IMR-90 (cell line): Measurements from ENCODE around the gene DGKZ. TPM values are rescaled to one million over a fixed set of nuclear protein-coding genes. Genes with fewer than 3 reads are reported as not detected.

ENCODE experiments used
- ATAC-seq: fragments of 200-7000 bp; cut with Tn5 transposase; 2 replicates; pipeline ENCODE4 v1.9.1; 2020; ENCODE audit warnings: low read depth, mild to moderate bottlenecking, moderate library complexity
- BruUV-seq: library from RNA; stranded (reverse); fragments of 400-500 nt; replicated peaks from 2 replicates; lab custom pipeline; 2021; lab: Mats Ljungman, UMichigan
- CTCF ChIA-PET: fragments of 300-600 bp; formaldehyde crosslinking; extraction: SDS; loops from one replicate; lab custom pipeline; 2021; ENCODE audit warnings: antibody characterized with exemption; lab: Yijun Ruan, JAX
- POLR2A ChIA-PET: fragments of 300-600 bp; sonication (Branson Sonifier 250); formaldehyde crosslinking; loops from one replicate; lab custom pipeline; 2022; ENCODE audit warnings: antibody characterized with exemption; ENCODE audit not compliant: unreplicated experiment; lab: Charles Lee
- DNase-seq: peaks from one replicate; pipeline ENCODE4 v3.0.0; 2013
- H2AFZ ChIP-seq: replicated peaks from 2 replicates; pipeline ENCODE3; 2013; ENCODE audit warnings: low read length, mild to moderate bottlenecking; ENCODE audit not compliant: poor library complexity
- H2AK5ac ChIP-seq: 2 replicates; pipeline ENCODE4 v1.6.1; 2013; ENCODE audit warnings: low read depth, low read length, inconsistent platforms
- H2AK9ac ChIP-seq: replicated peaks from 2 replicates; pipeline ENCODE3; 2013; ENCODE audit warnings: mild to moderate bottlenecking, low read depth, low read length, moderate library complexity; ENCODE audit not compliant: poor library complexity
- H2BK120ac ChIP-seq: 2 replicates; pipeline ENCODE4 v1.6.1; 2013; ENCODE audit warnings: low read depth, low read length, inconsistent platforms
- H2BK15ac ChIP-seq: 3 replicates; pipeline ENCODE4 v1.6.1; 2013; ENCODE audit warnings: low read depth, low read length, inconsistent platforms
- H2BK20ac ChIP-seq: 2 replicates; pipeline ENCODE4 v1.6.1; 2013; ENCODE audit warnings: low read depth, mild to moderate bottlenecking, inconsistent platforms, low read length, moderate library complexity
- H2BK5ac ChIP-seq: 2 replicates; pipeline ENCODE4 v1.6.1; 2013; ENCODE audit warnings: mild to moderate bottlenecking, low read depth, low read length, inconsistent platforms; ENCODE audit not compliant: poor library complexity, severe bottlenecking
- H3K14ac ChIP-seq: replicated peaks from 2 replicates; pipeline ENCODE4 v1.6.1; 2013; ENCODE audit warnings: low read depth, low read length, inconsistent platforms
- H3K18ac ChIP-seq: 2 replicates; pipeline ENCODE4 v1.6.1; 2013; ENCODE audit warnings: low read depth, low read length, control low read depth
- H3K23ac ChIP-seq: 2 replicates; pipeline ENCODE4 v1.6.1; 2013; ENCODE audit warnings: low read depth, low read length, inconsistent platforms
- H3K27ac ChIP-seq: 2 replicates; pipeline ENCODE4 v1.5.1; 2013; ENCODE audit warnings: mild to moderate bottlenecking, control low read depth, low read length; ENCODE audit not compliant: insufficient read depth
- H3K27me3 ChIP-seq: 2 replicates; pipeline ENCODE4 v1.6.1; 2013; ENCODE audit warnings: low read length; ENCODE audit not compliant: control insufficient read depth, insufficient read depth
- H3K36me3 ChIP-seq: 2 replicates; pipeline ENCODE4 v1.6.1; 2013; ENCODE audit warnings: low read length, mixed read lengths; ENCODE audit not compliant: control insufficient read depth, insufficient read depth
- H3K4ac ChIP-seq: 2 replicates; pipeline ENCODE4 v1.6.1; 2013; ENCODE audit warnings: low read depth, low read length, inconsistent platforms
- H3K4me1 ChIP-seq: 2 replicates; pipeline ENCODE4 v1.6.1; 2013; ENCODE audit warnings: low read length, mixed read lengths; ENCODE audit not compliant: control insufficient read depth, insufficient read depth
- H3K4me2 ChIP-seq: 2 replicates; pipeline ENCODE4 v1.6.1; 2013; ENCODE audit warnings: low read depth, mild to moderate bottlenecking, control low read depth, low read length, moderate library complexity
- H3K4me3 ChIP-seq: 2 replicates; pipeline ENCODE4 v1.5.1; 2013; ENCODE audit warnings: low read depth, mild to moderate bottlenecking, control low read depth, low read length, moderate library complexity; ENCODE audit not compliant: insufficient read depth
- H3K56ac ChIP-seq: 2 replicates; pipeline ENCODE4 v1.6.1; 2013; ENCODE audit warnings: low read length, inconsistent platforms; ENCODE audit not compliant: insufficient read depth; ENCODE audit errors: extremely low read depth
- H3K79me1 ChIP-seq, 2 experiments: 2 replicates each; pipeline ENCODE4 v1.6.1; 2013; ENCODE audit warnings: low read length in 2 of 2, inconsistent platforms in 1 of 2, low read depth in 1 of 2
- H3K9ac ChIP-seq: 2 replicates; pipeline ENCODE4 v1.6.1; 2013; ENCODE audit warnings: low read depth, low read length, control low read depth
- H3K9me1 ChIP-seq: 2 replicates; pipeline ENCODE4 v1.6.1; 2013; ENCODE audit warnings: low read length, inconsistent platforms; ENCODE audit not compliant: insufficient read depth
- H3K9me3 ChIP-seq: 2 replicates; pipeline ENCODE4 v1.6.1; 2013; ENCODE audit warnings: low read length; ENCODE audit not compliant: control insufficient read depth, insufficient read depth
- H4K20me1 ChIP-seq: 2 replicates; pipeline ENCODE4 v1.6.1; 2013; ENCODE audit warnings: low read length, inconsistent platforms; ENCODE audit not compliant: insufficient read depth
- H4K5ac ChIP-seq: 2 replicates; pipeline ENCODE4 v1.6.1; 2013; ENCODE audit warnings: mild to moderate bottlenecking, low read depth, low read length, control low read depth
- H4K8ac ChIP-seq, 2 experiments: 2 replicates each; pipeline ENCODE4 v1.6.1; 2013; ENCODE audit warnings: low read depth in 2 of 2, low read length in 2 of 2, control low read depth in 1 of 2, inconsistent platforms in 1 of 2
- H4K91ac ChIP-seq: 2 replicates; pipeline ENCODE4 v1.6.1; 2013; ENCODE audit warnings: low read depth, low read length, inconsistent platforms; ENCODE audit not compliant: insufficient read depth
- RAD21 ChIP-seq: IDR thresholded peaks from 2 replicates; pipeline ENCODE4 v1.6.1; 2012; ENCODE audit warnings: low read length, improper control_type of control experiment
- RFX5 ChIP-seq: IDR thresholded peaks from 2 replicates; pipeline ENCODE4 v1.8.0; 2012; ENCODE audit warnings: low read depth, mild to moderate bottlenecking, low read length, moderate library complexity
- WGBS, 2 experiments: methylation state at CpG; one replicate each; pipeline versions ENCODE4 v1.1.5 to v1.1.7; 2013; ENCODE audit warnings: missing lambda C conversion rate in 2 of 2; ENCODE audit not compliant: insufficient read length in 1 of 2; ENCODE audit errors: extremely low coverage in 2 of 2; 5-methylcytosine and 5-hydroxymethylcytosine counted together
- dilution Hi-C: fragments of 300-500 bp; cut with HindIII; formaldehyde crosslinking; loops from one replicate; pipeline ENCODE4 v1.14.3; 2018; ENCODE audit warnings: low sequenced_read_pairs; ENCODE audit not compliant: unreplicated experiment
- in situ Hi-C: fragments of 300-500 bp; cut with MboI; formaldehyde crosslinking; loops from 3 replicates; pipeline ENCODE4 v1.14.3; 2019; ENCODE audit warnings: low sequenced_read_pairs, inconsistent platforms, mixed read lengths
- intact Hi-C: fragments of 100-400 bp; cut with micrococcal nuclease; formaldehyde crosslinking; loops from 2 replicates; pipeline ENCODE4 v1.10.0; 2022
- polyA plus RNA-seq, 3 experiments: library from polyadenylated mRNA; depleted of rRNA; stranded (reverse); fragments of >200 nt; gene quantifications; 2 replicates each; pipeline ENCODE4 v1.2.3, GENCODE V29; 2012; ENCODE audit warnings: low replicate concordance in 1 of 3
- total RNA-seq: library from RNA; depleted of rRNA; stranded (reverse); fragments of >200 nt; gene quantifications from 2 replicates; pipeline ENCODE4 v1.2.3, GENCODE V29; 2012

Gene DGKZ
- total and polyA plus RNA-seq, 2 of the 4 experiments (the other 2 are of a cell fraction): 46.8 to 62.0 TPM

DNA sequence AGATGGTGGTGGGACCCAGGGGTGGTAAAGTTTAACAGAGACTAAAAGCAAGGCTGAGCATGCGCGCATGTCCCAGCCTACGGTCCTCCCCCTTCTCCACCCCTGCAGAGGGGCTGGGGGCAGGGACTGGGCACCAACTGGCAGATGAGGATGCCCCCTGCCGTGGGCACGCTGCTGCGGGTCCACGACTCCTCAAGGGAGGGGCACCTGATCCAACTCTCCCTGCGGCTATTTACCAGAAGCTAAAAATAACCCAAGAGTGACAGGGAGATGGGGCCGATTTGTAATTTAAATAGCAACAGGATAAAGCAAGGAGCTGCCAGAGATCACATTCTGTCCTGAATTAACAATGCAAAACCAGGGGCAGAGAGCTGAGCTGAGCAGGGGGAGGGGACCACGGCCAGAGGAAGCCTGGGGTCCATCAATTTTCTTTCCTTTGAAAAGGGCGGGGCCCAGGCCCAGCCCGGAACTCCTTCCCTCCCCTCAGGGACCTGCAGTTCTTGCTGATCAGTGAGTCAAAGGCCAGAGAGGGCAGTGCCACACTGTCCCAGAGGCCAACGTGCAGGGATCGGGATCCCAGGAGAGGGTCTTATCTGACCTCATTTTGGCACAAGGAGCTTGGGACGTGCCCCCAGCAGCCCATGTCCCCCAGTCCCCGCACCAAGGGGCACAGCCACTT lies 8.1 kb upstream of the DGKZ start:
- DNase-seq: no peak
- Histone ChIP-seq H3K9me1 (peaks cover 3% of the 10 kb centered on the region), H2BK20ac (no peak overlapping the region), H3K23ac (no peak overlapping the region), H3K79me1 (no peaks in the 10 kb centered on the region), H3K9ac (no peak overlapping the region), H3K9me3 (no peaks in the 10 kb centered on the region), H3K4me3 (no peak overlapping the region), H4K20me1 (no peaks in the 10 kb centered on the region), H2AFZ (peak overlapping the region; percentile 86), H4K8ac (peak overlapping the region in 1 of 2 experiments; percentile 46; a peak in 1 of 4 replicates), H3K18ac (no peak overlapping the region), H3K56ac (no peak overlapping the region), H3K4me2 (peak overlapping the region; percentile 21), H2BK15ac (no peak overlapping the region), H3K4me1 (peaks cover 8% of the 10 kb centered on the region), H3K14ac (peak overlapping the region; percentile 17; the same call in 1 of the 2 replicates), H3K27me3 (peaks cover 19% of the 10 kb centered on the region), H3K4ac (no peak overlapping the region), H3K36me3 (no peaks in the 10 kb centered on the region), H3K27ac (no peak overlapping the region), H4K5ac (no peak overlapping the region), H2AK9ac (peak overlapping the region; percentile 71), H2AK5ac (no peak overlapping the region), H4K91ac (no peak overlapping the region; the same call in 1 of the 2 replicates), H2BK5ac (no peak overlapping the region), H2BK120ac (no peak overlapping the region)
- intact Hi-C loops: no loop called here
- in situ Hi-C loops: no loop called here
- peak; percentile 36 for ATAC-seq
- 87% methylated on average over 4 of the region's 16 CpGs; no CpG with 5 or more reads in 1 of the 2 experiments for WGBS, 2 experiments
- POLR2A ChIA-PET: no interaction called here
- no peak for TF ChIP-seq RAD21
- no peak for TF ChIP-seq RFX5
- dilution Hi-C loops: no loop called here
- no TSS peak for BruUV-seq
- CTCF ChIA-PET: no interaction called here
